Breast epithelium (tissue), 4 donors: ENCODE measurements around the gene MTHFR. TPM values are rescaled to one million over a fixed set of nuclear protein-coding genes. Genes with fewer than 3 reads are reported as not detected.

Experiments
- DNase-seq, 2 donors: peaks; one replicate each; pipeline ENCODE4 v3.0.0-alpha.2; 2019; ENCODE audit warnings: low spot score in 2 of 2
- H3K27ac ChIP-seq, 2 donors: fragments of 200-600 bp; sonication (generic) in 1 of 2; one replicate each; pipeline ENCODE4 v1.5.1; 2016 to 2019; ENCODE audit warnings: mild to moderate bottlenecking in 1 of 2
- H3K27me3 ChIP-seq, 2 donors: fragments of 200-600 bp; sonication (generic) in 1 of 2; one replicate each; pipeline versions ENCODE4 v1.5.1 to v1.6.0; 2017 to 2019; ENCODE audit warnings: control low read depth in 1 of 2, mild to moderate bottlenecking in 1 of 2
- H3K36me3 ChIP-seq: fragments of 200-600 bp; one replicate; pipeline ENCODE4 v1.5.1; 2019
- H3K4me1 ChIP-seq, 2 donors: fragments of 200-600 bp; sonication (generic); one replicate each; pipeline ENCODE4 v1.5.1; 2016 to 2019; ENCODE audit warnings: control low read depth in 1 of 2
- H3K4me3 ChIP-seq, 3 donors: fragments of 200-600 bp; sonication (generic); 1 replicate in 2 of 3; 2 replicates in 1 of 3; pipeline ENCODE4 v1.5.1; 2016 to 2019; ENCODE audit warnings: mild to moderate bottlenecking in 3 of 3, moderate library complexity in 2 of 3
- H3K9me3 ChIP-seq, 2 donors: fragments of 200-600 bp; sonication (generic) in 1 of 2; one replicate each; pipeline ENCODE4 v1.5.1; 2016 to 2019; ENCODE audit warnings: control low read depth in 1 of 2
- CTCF ChIP-seq, 3 donors: fragments of 450-650 bp; IDR thresholded peaks; one replicate each; pipeline ENCODE4 v1.5.1; 2016 to 2017; ENCODE audit warnings: antibody characterized with exemption in 3 of 3, mild to moderate bottlenecking in 3 of 3, moderate library complexity in 3 of 3
- POLR2A ChIP-seq: fragments of 450-650 bp; IDR thresholded peaks from one replicate; pipeline ENCODE4 v1.6.1; 2016; ENCODE audit warnings: antibody characterized with exemption, mild to moderate bottlenecking, moderate library complexity
- POLR2AphosphoS5 ChIP-seq, 3 donors: sonication (generic); formaldehyde crosslinking; IDR thresholded peaks; one replicate each; pipeline ENCODE4 v1.6.1; 2017; ENCODE audit warnings: antibody characterized with exemption in 3 of 3
- intact Hi-C: fragments of 100-400 bp; cut with DNase I; formaldehyde crosslinking; loops from one replicate; pipeline ENCODE4 v1.15.1; 2023; ENCODE audit warnings: low total_unique reads
- total RNA-seq, 3 donors: library from RNA; depleted of rRNA; stranded (reverse); fragments of >200 nt; gene quantifications; one replicate each; pipeline ENCODE4 v1.1.0, GENCODE V29; 2016

MTHFR gene
- total RNA-seq, 3 donors from 2014 or later: 24.6 to 42.0 (median 30.0) TPM

GRCh38 chr1:11783556-11783955 lies 22.2 kb downstream of the MTHFR start:
- Histone ChIP-seq H3K27ac (no peak overlapping the region), H3K4me3 (no peak overlapping the region), H3K9me3 (no peaks in the 10 kb centered on the region), H3K27me3 (no peaks in the 10 kb centered on the region), H3K4me1 (peaks cover 0 to 18% of the 10 kb centered on the region in 2 donors), H3K36me3 (no peaks in the 10 kb centered on the region)
- DNase-seq: no peak
- intact Hi-C loops: no loop called here
- no peak for TF ChIP-seq CTCF (IDR thresholded peaks at IDR 0.05)
- no peak for TF ChIP-seq POLR2AphosphoS5 (IDR thresholded peaks at IDR 0.05)
- TF ChIP-seq POLR2A: no peak

DNA sequence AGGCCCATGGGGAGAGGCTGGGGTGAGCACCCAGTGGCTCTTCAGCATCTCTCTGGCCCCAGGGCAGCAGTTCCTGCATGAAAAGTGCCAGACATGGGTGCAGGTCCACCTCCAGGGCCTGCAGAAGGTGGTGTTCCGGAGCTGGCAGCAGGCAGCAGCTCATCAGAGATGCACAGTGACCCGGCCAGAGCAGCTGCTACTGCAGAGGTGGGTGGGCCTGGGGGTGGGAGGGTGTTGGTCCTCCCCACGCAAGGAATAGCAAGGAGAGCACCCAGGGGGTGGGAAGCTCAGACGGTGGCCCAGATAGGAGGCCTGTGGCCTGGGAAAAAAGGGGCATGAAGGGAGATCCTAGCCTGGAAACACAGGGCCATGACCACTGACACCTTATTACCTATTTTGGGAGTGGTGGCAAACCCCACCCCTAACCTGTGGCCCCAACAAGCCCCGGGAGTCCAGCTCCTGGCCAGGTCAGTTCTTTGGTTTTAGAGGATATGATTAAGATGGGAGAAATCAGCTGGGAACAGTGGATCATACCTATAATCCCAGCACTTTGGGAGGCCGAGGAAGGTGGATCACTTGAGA lies 23.5 kb downstream of the MTHFR start:
- intact Hi-C loops: no loop called here
- Histone ChIP-seq H3K9me3 (no peaks in the 10 kb centered on the region), H3K36me3 (no peaks in the 10 kb centered on the region), H3K27me3 (no peaks in the 10 kb centered on the region), H3K27ac (no peak overlapping the region), H3K4me3 (no peak overlapping the region), H3K4me1 (peaks cover 0 to 10% of the 10 kb centered on the region in 2 donors)
- TF ChIP-seq POLR2AphosphoS5 (IDR thresholded peaks at IDR 0.05) (no peak), CTCF (IDR thresholded peaks at IDR 0.05) (no peak), POLR2A (no peak)
- no peak for DNase-seq

DNA sequence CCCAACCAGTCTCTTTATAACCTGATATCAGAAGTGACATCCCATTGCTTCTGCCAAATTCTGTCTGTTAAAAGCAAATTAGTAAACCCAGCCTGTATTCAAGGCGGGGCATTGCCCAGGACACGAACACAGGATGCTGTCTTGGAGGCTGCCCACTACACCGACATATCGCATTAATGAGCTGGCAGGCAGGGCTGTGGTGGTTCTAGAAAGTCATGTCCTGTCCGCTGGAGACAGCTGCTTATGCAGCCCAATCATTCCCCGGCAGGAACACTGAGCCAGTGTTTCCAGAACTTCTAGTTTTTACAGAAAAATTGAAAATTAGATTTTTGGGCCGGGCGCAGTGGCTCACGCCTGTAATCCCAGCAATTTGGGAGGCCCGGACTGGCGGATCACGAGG lies 24.5 kb downstream of the MTHFR start:
- intact Hi-C loops: no loop called here
- H3K27ac ChIP-seq: no peak overlapping the region
- TF ChIP-seq CTCF (IDR thresholded peaks at IDR 0.05) (no peak), POLR2AphosphoS5 (IDR thresholded peaks at IDR 0.05) (no peak), POLR2A (no peak)
- peaks cover 0 to 10% of the 10 kb centered on the region in 2 donors for H3K4me1 ChIP-seq
- DNase-seq: no peak
- H3K4me3 ChIP-seq: no peak overlapping the region
- H3K9me3 ChIP-seq: no peaks in the 10 kb centered on the region
- no peaks in the 10 kb centered on the region for H3K27me3 ChIP-seq
- no peaks in the 10 kb centered on the region for H3K36me3 ChIP-seq

DNA sequence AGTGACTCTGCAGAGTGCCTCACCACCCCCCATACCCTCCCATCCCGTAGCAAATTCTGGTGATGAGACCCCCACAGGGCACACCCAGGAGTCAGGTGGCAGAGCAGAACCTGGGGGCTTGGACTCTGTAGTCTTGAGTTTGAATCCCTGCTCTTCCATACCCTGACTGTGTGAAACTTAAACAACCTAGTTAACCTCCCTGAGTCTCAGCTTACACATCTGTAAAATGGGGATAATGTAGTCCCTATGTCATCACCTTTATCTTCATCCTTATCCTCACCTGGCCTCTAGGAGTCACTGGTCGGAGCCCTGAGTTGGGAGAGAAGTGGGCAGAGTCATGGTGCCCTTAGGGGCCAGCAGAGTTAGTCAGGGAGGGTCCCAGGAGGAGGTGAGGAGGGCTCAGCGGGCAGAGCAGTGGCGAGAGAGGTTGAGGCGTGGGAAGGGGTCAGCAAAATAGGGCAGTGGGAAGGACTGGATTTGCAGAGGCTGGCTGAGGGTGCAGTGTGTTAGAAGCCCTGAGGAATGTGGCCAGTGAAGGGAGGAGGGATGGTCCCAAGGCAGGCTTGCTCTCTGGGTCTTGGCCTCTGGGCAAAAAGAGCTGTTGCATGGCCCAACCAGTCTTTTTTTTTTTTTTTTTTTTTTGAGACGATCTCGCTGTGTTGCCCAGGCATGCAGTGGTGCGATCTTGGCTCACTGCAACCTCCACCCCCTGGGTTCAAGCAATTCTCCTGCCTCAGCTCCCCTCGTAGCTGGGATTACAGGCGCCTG lies 25.2 kb downstream of the MTHFR start:
- Histone ChIP-seq H3K4me3 (no peak overlapping the region), H3K27ac (no peak overlapping the region), H3K27me3 (no peaks in the 10 kb centered on the region), H3K36me3 (no peaks in the 10 kb centered on the region), H3K4me1 (peaks cover 0 to 10% of the 10 kb centered on the region in 2 donors), H3K9me3 (no peaks in the 10 kb centered on the region)
- intact Hi-C loops: no loop called here
- no peak for TF ChIP-seq CTCF (IDR thresholded peaks at IDR 0.05)
- no peak for TF ChIP-seq POLR2A
- TF ChIP-seq POLR2AphosphoS5 (IDR thresholded peaks at IDR 0.05): no peak
- no peak for DNase-seq

DNA sequence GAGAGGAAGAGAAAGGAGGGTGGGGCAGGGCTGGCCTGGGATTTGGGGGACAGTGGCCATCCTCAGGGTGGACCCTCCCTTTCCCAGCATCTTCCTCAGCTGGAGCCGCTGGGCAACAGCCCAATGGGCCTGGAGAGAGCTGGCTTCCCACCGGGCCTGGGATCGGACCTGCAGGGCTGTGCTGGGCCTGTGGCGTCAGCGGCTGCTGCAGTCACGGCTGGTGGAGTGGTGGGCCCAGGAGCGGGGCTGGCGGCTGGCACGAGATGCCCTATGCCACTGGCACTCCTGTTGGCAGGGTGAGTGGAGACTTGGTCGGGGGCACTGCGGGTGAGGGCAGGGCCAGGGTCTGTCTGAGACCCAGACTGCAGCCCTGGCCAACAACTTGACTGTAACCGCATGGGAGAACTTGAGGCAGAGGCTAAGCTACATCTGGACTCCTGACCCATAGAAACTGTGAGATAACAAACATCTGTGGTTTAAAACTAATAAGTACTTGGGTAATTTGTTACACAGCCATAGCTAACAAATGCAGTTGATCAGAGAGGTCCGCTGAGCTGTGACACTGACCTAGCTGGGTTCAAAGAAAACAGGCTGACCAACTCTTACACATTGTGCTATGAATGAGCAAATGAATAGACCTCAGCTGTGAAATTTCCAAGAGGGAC lies 25.9 kb downstream of the MTHFR start:
- no peaks in the 10 kb centered on the region for H3K9me3 ChIP-seq
- intact Hi-C loops: no loop called here
- no peak overlapping the region for H3K4me3 ChIP-seq
- no peaks in the 10 kb centered on the region for H3K36me3 ChIP-seq
- H3K4me1 ChIP-seq: peaks cover 0 to 3% of the 10 kb centered on the region in 2 donors
- no peaks in the 10 kb centered on the region for H3K27me3 ChIP-seq
- TF ChIP-seq POLR2AphosphoS5 (IDR thresholded peaks at IDR 0.05) (no peak), POLR2A (no peak), CTCF (IDR thresholded peaks at IDR 0.05) (no peak)
- H3K27ac ChIP-seq: no peak overlapping the region
- DNase-seq: no peak
